NCI-H128 (cell line): ENCODE results near the gene PCBP3.
"Not testable (repeated sequence)": the region's sequence is repeated elsewhere in the genome, so short reads cannot be mapped to it uniquely, and the experiment has no call there.

Source experiments
- DNase-seq: peaks from one replicate; lab custom pipeline; 2025; ENCODE audit not compliant: unreplicated experiment; lab: John Stamatoyannopoulos, UW

The PCBP3 gene

GRCh38 chr21:45940621-45941337, 297.3 kb downstream of the PCBP3 start:
- DNase-seq: no peak

DNA sequence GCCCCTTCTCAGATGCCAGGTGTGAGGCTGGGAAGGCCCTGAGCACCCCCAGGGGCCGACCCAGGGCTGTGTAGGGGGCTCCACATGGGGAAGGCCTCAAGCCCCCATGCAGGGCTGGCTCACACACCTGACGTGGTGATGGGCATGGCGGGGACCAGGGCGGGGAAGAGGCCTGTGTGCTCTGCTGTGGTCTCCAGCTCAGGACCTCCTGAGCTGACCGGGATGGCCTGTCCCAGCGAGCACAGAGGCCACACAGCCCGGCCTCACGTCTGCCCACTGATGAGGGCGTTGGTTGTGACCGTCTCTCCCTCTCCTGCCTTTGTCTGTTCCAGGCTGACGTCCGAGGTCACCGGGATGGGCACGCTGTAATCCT, 297.8 kb downstream of the PCBP3 start:
- no peak for DNase-seq

- DNase-seq: no peak
Measured at GRCh38 chr21:45941717-45942546, 298.4 kb downstream of the PCBP3 start.

DNA sequence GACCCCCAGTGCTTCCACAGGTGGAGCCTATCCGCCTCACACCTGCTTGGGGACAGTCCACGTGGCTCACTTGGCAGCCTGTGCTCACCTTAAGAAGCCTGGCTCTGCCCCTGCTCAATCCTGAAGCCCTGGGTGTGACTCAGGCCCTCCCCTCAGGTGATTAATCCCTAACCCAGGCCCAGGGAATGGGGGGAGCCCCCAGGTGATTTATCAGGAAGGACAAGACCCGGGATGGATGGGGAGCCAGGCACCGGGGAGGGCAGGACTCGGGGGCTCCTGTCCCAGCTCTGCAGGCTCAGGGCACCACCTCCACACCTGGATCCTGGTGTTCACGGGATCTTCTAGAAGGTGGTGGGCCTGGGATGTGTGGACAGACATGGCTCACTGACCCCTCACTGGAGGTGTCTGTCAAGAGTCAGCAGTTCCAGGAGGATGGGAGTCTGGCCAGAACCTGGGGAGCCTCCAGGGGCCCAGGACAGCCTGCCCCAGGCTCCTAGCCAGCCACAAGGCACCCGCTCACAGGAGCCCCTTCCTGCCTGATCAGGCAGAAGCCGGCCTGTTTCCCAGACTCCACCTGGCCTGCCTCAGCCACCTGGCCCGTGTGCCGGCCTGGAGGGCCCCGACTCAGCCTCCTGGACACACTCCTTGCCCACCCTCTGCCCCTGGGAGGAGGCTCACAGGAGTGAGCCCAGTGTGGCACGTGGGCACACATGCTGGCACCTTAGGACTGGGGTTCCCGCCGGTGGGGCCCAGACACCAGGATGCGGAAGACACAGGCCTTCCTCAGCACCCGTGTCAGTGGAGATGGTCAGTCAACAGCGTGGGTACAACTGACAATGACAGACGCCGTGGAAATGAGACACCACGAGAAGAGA, 299.5 kb downstream of the PCBP3 start:
- DNase-seq: no peak

GRCh38 chr21:45943630-45944540, 300.4 kb downstream of the PCBP3 start:
- no peak for DNase-seq

DNA sequence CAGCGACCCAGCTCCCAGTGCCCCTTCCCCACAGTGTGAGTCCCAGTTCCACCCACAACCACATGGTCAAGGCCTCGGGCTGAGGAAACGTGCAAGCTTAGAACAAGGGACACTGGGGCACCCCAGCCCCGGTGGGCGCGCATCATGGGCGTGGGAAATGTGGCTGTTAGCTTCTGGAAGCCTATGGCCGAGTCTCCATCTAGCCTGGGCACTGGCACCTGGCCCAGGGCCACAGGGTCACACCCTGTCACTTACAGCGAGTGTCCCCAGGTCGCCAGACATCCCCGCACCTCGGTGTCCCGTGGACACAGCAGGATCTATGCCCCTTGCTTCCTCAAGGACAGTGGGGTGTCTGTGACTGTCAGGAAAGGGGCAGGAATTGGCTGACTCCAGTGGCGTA, 301.1 kb downstream of the PCBP3 start:
- DNase-seq: no peak

DNA sequence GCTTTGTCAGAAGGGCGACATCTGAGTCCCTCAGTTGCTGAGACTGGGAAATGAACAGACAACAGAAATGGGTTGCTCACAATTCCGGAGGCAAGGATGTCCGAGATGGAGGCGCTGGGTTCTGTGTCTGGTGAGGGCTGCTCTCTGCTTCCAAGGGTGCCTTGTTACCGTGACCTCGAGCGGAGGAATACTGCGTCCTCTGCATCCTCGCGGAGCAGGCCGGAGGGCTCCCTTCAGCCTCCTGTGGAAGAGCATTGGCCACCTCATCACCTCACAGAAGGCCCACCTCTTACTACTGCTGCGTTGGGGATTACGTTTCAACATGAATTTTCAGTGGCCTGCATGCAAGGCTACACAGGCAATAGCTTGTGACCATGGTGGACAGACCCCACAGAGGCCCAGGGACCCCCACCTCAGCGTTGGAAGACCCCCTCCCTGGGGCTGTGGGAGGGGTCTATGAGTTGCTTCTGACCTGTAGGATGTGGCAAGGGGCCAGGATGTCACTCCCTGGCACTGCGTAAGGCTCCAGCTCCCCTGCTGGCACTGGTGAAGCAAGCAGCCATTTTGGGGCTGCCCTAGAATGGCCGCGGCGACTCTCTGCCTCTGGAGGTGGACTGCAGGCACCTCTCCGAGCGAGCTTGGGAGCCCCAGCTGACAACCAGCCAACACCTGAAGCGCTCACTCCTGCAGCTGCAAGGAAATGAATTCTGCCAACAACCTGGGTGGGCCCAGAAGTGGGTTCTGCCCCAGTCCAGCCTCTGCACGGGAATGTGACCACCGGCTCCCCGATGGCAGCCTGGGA, 301.7 kb downstream of the PCBP3 start:
- DNase-seq: no peak

- DNase-seq: no peak
Measured at GRCh38 chr21:45945868-45946210, 302.3 kb downstream of the PCBP3 start.

- DNase-seq: no peak
Measured at GRCh38 chr21:45947296-45947695, 303.8 kb downstream of the PCBP3 start.

- no peak for DNase-seq
Measured at GRCh38 chr21:45947716-45948255, 304.3 kb downstream of the PCBP3 start.

- DNase-seq: no peak
Measured at GRCh38 chr21:45948576-45949141, 305.1 kb downstream of the PCBP3 start.

DNA sequence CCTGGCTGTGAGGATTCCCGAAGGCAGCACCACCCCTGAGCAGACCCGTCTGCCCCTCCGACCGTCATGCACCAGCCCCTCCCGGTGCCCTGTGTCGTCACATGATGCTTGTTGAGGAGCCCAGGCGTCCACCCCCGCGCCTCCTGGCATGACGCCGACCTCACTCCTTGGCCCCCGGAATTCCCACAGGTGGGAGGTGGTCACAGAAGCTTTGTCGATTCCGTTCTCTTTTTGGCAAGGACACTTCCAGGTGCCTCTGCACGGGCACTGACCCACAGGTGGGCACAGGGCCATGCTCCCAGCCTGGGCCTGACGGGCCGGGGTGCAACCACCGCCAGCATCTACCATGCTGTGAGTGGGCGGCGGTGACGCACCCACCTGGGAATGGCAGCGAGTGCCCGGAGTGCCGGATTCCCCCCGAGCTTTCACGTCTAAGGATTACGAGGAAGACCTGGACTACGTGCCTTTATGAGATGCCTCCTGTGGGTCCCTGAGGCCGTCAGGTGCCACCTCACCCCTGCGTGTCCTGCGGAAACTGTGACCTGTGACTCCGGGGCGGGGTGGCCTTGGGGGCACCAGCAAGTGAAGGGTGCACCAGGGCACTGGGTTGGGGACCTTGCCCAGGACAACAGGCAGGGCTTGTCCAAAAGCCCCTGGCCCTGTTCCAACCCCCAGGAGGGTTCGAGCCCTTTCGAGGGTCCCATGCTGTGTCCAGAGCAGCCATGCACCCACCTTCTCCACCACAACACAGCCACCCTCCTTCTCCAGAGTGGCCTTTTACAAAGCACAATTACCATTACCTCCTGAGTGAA, 306.6 kb downstream of the PCBP3 start:
- no peak for DNase-seq

DNA sequence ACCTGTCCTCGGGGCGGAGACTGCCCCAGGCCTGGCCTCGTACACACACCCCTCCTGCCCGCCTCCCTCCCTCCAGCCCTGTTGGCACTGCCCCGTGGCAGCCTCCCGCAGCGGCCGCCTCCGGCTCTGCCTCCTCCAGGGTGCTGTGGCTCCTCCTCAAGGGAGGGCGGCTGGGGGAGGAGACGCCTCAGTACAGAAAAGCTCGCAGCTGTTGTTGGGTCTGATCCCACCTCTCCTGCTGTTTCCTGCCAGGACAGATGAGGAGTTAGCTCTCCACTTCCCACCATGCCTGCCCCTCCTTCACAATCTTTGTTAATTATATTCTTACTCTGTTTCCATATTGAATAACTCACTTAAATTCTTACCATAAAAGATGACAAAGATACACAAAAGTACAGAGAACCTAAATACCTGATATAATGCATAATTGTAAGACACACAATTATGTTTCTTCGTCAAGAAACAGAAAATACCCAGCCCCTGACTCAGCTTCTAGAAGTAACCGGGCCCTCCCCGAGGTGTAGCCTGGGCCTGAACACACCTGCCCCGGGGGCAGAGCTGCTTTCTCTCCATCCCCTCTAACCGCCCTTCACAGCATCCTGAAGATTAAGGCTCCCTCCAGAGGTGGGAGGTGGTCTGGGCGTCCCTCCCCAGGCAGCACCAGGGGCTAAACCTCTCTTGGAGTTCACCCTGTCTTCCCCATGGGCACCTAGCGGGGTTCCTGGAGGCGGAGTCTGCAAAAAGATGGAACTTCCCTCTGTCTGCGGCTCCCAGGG, 307.4 kb downstream of the PCBP3 start:
- no peak for DNase-seq

DNA sequence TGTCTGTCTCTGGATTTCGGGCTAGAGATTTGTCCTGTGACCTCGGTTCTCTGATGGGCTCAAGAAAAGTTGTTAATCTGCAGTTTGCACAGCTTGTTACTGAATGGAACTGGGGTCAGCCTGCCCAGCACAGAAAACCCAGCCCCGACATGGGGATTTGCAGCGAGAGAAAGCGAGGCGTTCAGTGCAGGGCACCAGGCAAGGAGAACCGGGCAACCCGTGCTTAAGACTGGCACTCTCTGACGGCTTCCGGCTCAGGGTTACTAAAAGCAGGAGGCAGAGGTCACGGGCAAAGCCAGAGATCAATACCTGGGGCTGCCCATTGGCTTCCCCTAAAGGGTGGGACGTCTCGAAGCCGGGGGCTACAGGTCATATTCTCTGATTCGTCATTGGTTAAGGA, 308.2 kb downstream of the PCBP3 start:
- no peak for DNase-seq

- not testable (repeated sequence) for DNase-seq
Measured at GRCh38 chr21:45952527-45952926, 309.0 kb downstream of the PCBP3 start.

- DNase-seq: no peak
Measured at GRCh38 chr21:45952974-45953373, 309.4 kb downstream of the PCBP3 start.

GRCh38 chr21:45954261-45954660, 310.7 kb downstream of the PCBP3 start:
- DNase-seq: no peak

DNA sequence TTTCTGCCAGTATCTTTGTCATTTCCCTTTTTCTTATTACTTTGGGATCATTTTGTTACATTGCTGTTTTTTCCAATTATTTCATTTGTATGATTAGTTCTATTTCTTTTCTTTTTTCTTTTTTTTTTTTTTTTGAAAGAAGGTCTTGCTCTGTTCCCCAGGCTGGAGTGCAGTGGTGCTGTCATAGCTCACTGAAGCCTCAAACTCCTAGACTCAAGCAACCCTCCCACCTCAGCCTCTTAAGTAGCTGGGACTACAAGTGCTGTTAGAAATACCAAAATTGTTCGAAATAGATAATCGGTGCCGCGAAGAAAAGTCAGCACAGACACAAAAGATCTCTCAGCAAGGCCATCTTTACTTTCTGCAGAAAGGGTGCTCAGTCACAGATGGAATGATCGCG, 311.4 kb downstream of the PCBP3 start:
- DNase-seq: no peak
